NT2/D1 (cell line): ENCODE data around the gene GNG3.
"Not testable (repeated sequence)": the region's sequence is repeated elsewhere in the genome, so short reads cannot be mapped to it uniquely, and the experiment has no call there.

ENCODE experiments used
- DNase-seq: peaks from one replicate; pipeline ENCODE4 v3.0.0-alpha.2; 2011; ENCODE audit warnings: low read depth, low spot score
- H3K27me3 ChIP-seq: 2 replicates; pipeline ENCODE4 v1.6.0; 2011; ENCODE audit warnings: mild to moderate bottlenecking; ENCODE audit not compliant: insufficient read length, insufficient read depth
- H3K36me3 ChIP-seq: 2 replicates; pipeline ENCODE4 v1.6.1; 2011; ENCODE audit warnings: mild to moderate bottlenecking, low read length, mixed read lengths; ENCODE audit not compliant: insufficient read depth, insufficient read length
- H3K4me1 ChIP-seq: 2 replicates; pipeline ENCODE4 v1.5.1; 2011; ENCODE audit not compliant: insufficient read depth, insufficient read length
- H3K4me3 ChIP-seq: 2 replicates; pipeline ENCODE4 v1.5.1; 2011; ENCODE audit warnings: low read depth; ENCODE audit not compliant: insufficient read length
- H3K9ac ChIP-seq: 2 replicates; pipeline ENCODE4 v1.6.0; 2011; ENCODE audit warnings: low read depth; ENCODE audit not compliant: insufficient read length
- H3K9me3 ChIP-seq: 2 replicates; pipeline ENCODE4 v1.5.1; 2011; ENCODE audit warnings: mild to moderate bottlenecking, low read length; ENCODE audit not compliant: insufficient read depth
- SUZ12 ChIP-seq: IDR thresholded peaks from 2 replicates; pipeline ENCODE4 v1.6.1; 2011; ENCODE audit not compliant: insufficient read length, insufficient read depth; ENCODE audit errors: extremely low read depth
- YY1 ChIP-seq: IDR thresholded peaks from 2 replicates; pipeline ENCODE4 v1.6.1; 2011; ENCODE audit not compliant: insufficient read length, insufficient read depth
- ZNF274 ChIP-seq: IDR thresholded peaks from 2 replicates; pipeline ENCODE4 v1.6.1; 2011; ENCODE audit warnings: mild to moderate bottlenecking, low read depth, low read length

The GNG3 gene

GRCh38 chr11:62732830-62733229, 25.4 kb downstream of the GNG3 start:
- H3K27me3 ChIP-seq, result no peaks in the 10 kb centered on the region
- TF ChIP-seq SUZ12 (no peak), ZNF274 (no peak), YY1 (no peak)
- DNase-seq, result no peak
- H3K9me3 ChIP-seq, result no peaks in the 10 kb centered on the region
- H3K36me3 ChIP-seq, result peaks cover 47% of the 10 kb centered on the region
- no peak overlapping the region for H3K9ac ChIP-seq
- no peak overlapping the region for H3K4me3 ChIP-seq
- no peaks in the 10 kb centered on the region for H3K4me1 ChIP-seq

DNA sequence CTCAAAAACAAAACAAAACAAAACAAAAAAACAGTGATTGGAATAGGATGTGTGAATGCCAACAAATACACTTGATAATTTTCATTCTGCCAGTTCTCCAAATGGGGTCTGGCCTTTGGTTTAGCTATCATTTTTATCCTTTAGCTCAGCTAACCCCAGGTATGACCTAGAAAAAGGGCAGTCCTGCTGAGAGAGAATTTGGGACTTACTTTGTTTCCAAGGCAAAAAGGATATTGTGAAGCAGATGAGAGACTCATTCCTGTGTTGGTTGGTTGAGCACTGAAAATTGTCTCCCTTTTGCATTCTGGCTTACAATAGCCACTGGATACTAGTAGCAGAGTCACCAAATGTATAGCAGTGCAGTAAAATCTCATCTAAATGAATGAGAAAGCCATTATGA, 29.7 kb downstream of the GNG3 start:
- TF ChIP-seq SUZ12 (no peak), YY1 (no peak), ZNF274 (no peak)
- peaks cover 69% of the 10 kb centered on the region for H3K36me3 ChIP-seq
- no peak overlapping the region for H3K9ac ChIP-seq
- no peak overlapping the region for H3K4me3 ChIP-seq
- H3K4me1 ChIP-seq, result no peaks in the 10 kb centered on the region
- H3K9me3 ChIP-seq, result no peaks in the 10 kb centered on the region
- no peaks in the 10 kb centered on the region for H3K27me3 ChIP-seq
- DNase-seq, result no peak

DNA sequence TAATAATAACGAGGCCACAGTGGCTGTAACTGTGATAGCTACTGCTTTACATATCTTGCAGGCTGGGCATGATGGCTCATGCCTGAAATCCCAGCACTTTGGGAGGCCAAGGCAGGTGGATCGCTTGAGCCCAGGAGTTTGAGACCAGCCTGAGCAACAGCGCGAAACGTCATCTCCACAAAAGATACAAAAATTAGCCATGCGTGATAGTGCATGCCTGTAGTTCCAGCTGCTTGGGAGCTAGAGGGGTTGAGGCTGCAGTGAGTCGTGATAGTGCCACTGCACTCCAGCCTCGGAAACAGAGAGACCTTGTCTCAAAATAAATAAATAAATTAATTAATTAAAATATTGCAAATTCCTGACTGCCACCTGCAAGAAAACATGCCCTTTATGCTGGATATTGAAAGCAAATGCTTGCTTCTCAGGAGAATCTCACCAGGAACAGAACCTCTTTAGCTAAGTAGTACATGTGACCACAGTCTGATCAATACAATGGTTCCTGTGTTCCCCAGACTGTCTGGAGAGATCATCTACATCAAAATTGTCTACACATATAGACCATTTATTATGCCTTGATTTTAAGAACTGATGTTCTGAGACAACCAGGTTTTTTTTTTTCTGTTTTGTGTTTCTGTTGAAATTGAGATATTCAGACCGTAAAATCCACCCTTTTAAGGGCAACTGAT, 40.1 kb downstream of the GNG3 start:
- no peak for DNase-seq
- Histone ChIP-seq H3K36me3 (peaks cover 22% of the 10 kb centered on the region), H3K4me1 (peaks cover 2% of the 10 kb centered on the region), H3K9ac (no peak overlapping the region), H3K9me3 (no peaks in the 10 kb centered on the region), H3K27me3 (no peaks in the 10 kb centered on the region), H3K4me3 (no peak overlapping the region)
- TF ChIP-seq YY1, result no peak
- TF ChIP-seq SUZ12, result no peak
- TF ChIP-seq ZNF274, result no peak

DNA sequence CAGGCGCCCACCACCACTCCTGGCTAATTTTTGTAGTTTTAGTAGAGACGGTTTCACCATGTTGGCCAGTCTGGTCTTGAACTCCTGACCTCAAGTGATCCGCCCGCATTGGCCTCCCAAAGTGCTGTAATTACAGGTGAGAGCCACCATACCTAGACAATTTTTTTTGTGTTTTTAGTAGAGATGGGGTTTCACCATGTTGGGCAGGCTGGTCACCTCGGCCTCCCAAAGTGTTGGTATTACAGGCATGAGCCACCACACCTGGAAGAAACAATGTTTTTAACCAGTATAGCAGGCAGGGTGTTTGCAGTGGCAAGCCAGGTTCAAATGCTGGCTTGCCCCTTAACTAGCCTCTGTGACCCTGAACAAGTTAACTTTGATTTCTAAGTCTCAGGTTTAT, 42.5 kb downstream of the GNG3 start:
- H3K9ac ChIP-seq, H3K27me3 ChIP-seq, DNase-seq, H3K9me3 ChIP-seq, H3K4me1 ChIP-seq, H3K4me3 ChIP-seq: not testable (repeated sequence)
- H3K36me3 ChIP-seq, result peaks cover 30% of the 10 kb centered on the region

DNA sequence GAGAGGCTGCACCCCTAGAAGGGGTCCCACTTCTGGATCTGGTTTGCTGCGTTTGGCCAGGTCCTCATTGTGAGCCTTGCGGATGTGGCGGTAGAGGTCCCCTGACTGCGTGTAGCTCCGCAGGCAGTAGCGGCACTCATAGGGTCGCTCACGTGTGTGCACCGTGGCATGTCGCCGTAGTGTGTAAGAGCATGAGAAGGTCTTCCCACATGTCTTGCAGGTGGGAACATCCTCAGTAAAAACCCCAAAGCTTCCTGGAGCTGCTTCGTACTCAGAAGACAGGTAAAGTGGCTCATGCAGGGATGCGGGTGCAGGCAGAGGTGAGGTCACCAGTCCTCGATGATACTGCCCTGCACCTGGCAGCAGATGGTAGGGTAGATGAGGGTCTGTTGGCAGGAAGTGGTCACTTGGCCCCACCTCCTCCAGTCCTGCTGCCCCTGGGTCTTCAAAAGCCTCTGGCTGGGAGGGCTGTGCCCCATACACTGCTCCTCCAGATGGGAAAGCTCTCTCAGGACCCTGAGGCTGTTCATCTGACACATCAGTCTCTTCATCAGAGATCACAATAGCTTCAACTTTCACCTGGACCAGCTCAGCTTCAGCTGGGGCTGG, 44.8 kb downstream of the GNG3 start:
- Histone ChIP-seq H3K4me3 (no peak overlapping the region), H3K9me3 (no peaks in the 10 kb centered on the region), H3K9ac (peak overlapping the region; percentile 16), H3K36me3 (peaks cover 29% of the 10 kb centered on the region), H3K4me1 (peaks cover 8% of the 10 kb centered on the region), H3K27me3 (no peaks in the 10 kb centered on the region)
- TF ChIP-seq ZNF274, result no peak
- no peak for DNase-seq

DNA sequence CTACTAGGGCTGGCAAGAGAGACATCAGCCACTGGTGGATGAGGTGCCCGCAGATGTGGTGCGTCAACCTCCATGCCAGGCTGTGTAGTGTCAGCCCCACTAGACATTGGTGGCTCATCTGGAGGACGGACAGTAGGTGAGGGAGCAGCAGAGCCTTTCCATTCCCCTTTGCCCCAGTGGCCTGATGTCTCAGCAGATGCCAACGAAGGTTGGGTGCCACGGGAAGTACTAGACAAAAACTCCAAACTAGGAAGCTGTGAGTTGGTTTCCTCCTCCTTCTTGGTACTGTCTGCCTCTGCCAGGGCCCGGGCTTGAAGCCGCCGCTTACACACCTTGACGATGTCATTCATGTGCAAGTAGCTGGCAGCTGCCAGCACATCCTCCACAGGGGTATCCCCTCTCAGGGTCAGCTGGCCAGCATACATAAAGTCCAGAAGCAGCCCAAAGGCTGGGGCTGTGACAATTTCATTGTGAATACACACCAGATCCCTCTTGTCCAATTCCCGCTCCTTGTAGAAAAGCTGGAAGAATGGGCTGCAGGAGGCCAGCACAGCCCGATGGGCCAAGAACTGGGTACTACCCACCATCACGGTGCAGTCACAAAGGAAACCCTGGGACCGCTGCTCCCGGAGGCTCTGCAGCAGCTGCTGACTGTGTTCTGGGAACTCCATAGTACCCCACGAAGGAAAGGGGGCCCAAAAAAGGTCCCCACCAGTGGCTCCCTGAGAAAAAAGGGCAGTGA, 45.7 kb downstream of the GNG3 start:
- Histone ChIP-seq H3K4me3 (peak overlapping the region; percentile 98), H3K27me3 (no peaks in the 10 kb centered on the region), H3K9ac (peak overlapping the region; percentile 98), H3K36me3 (peaks cover 25% of the 10 kb centered on the region), H3K9me3 (no peaks in the 10 kb centered on the region), H3K4me1 (peaks cover 6% of the 10 kb centered on the region)
- TF ChIP-seq ZNF274, result no peak
- no peak for TF ChIP-seq YY1
- no peak for DNase-seq

DNA sequence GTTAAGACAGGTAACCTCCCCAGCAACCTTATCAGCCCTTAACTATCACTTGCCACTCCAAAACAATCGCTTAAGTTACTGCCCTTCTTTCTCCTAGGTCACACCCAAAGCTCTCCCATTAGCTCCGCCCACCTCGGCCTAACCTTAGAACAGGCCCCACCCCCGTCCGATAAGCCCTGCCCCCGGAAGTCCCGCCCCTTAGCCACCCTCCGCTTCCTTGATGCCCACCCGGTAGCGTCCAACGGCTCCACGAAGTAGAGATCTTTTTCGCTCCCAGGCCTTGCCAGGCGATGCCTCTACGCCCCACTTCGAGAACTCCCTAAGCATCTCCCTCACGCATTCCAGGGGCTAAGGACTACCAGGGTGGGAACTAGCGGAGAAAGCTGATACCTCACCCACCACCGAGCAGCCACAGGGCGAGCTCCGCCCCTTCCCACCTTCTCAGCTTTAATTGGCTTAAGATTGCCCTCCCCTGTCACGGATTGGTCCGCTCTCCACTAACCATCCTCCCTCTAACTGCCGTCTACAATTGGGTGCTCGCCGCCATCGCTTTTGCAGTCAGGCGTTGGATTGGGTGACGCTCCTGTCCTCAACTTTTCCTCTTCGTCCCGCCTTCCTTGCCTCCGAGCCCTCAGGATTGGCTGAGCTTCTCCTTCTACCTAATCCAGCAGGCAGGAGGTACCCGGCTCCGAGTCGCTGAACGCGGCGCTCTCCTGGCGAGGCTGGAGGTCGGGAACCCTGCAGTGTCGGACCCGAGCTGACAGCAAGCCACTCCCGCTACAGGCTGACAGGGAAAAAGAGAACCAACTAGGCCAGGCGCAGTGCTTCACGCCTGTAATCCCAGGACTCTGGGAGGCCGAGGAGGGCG, 46.5 kb downstream of the GNG3 start, which contains the start of gene ZBTB3:
Gene ZBTB3 (minus strand): TSS at position 425 of the 868 bp plus-strand sequence. CDS start 496 bp downstream, outside the sequence.
- Histone ChIP-seq H3K4me3 (peak within 1 kb of the TSS; percentile 98), H3K4me1 (peaks cover 6% of the 10 kb centered on the region), H3K9me3 (no peaks in the 10 kb centered on the region), H3K36me3 (peaks cover 22% of the 10 kb centered on the region), H3K27me3 (no peaks in the 10 kb centered on the region), H3K9ac (peak within 1 kb of the TSS; percentile 98)
- TF ChIP-seq ZNF274, result no peak
- no peak for TF ChIP-seq SUZ12
- TF ChIP-seq YY1, result no peak
- peak; percentile 99 for DNase-seq
